ENCODE data around the gene CKAP2. TPM values are rescaled to one million over a fixed set of nuclear protein-coding genes. Genes with fewer than 3 reads are reported as not detected.
"Not testable (repeated sequence)": the region's sequence is repeated elsewhere in the genome, so short reads cannot be mapped to it uniquely, and the experiment has no call there.

Gene CKAP2
- total RNA-seq, 1 experiment from 2014 or later, result 80.2 TPM

DNA sequence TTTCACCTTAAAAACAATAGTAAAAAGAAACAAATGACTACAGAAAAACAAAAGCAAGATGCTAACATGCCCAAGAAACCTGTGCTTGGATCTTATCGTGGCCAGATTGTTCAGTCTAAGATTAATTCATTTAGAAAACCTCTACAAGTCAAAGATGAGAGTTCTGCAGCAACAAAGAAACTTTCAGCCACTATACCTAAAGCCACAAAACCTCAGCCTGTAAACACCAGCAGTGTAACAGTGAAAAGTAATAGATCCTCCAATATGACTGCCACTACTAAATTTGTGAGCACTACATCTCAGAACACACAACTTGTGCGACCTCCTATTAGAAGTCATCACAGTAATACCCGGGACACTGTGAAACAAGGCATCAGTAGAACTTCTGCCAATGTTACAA, 6.0 kb downstream of the CKAP2 start:
- Histone ChIP-seq H3K9me3 (ENCODE audit: control insufficient read depth in 1 of 2, insufficient read depth in 1 of 2, low read depth in 1 of 2, low read length in 2 of 2) (no peaks in the 10 kb centered on the region), H2AFZ (ENCODE audit: low read depth, low read length, poor library complexity, severe bottlenecking) (no peak overlapping the region), H4K20me1 (ENCODE audit: insufficient read depth) (no peaks in the 10 kb centered on the region), H3K36me3 (ENCODE audit: control insufficient read depth in 1 of 2, insufficient read depth in 2 of 2, low read length in 2 of 2) (peaks cover 51 to 67% of the 10 kb centered on the region in 2 experiments), H3K4me3 (replicated peaks in 1 of 2; ENCODE audit: low read depth in 1 of 2, low read length in 2 of 2) (no peak overlapping the region), H3K27me3 (ENCODE audit: insufficient read depth, low read length) (no peaks in the 10 kb centered on the region), H3K79me2 (ENCODE audit: insufficient read depth, low read length) (peaks cover 98% of the 10 kb centered on the region), H3K27ac (ENCODE audit: low read depth, low read length) (no peak overlapping the region), H3K4me2 (ENCODE audit: low read length) (no peak overlapping the region), H3K9me2 (ENCODE audit: insufficient read depth) (no peaks in the 10 kb centered on the region), H3K4me1 (ENCODE audit: control insufficient read depth in 1 of 2, insufficient read depth in 2 of 2, low read length in 2 of 2) (peaks cover 5 to 6% of the 10 kb centered on the region in 2 experiments; a peak in 3 of 4 replicates), H3K9ac (ENCODE audit: low read length) (no peak overlapping the region)
- DNase-seq (ENCODE audit: low read depth, low spot score) (no peak), ATAC-seq (no peak)
- ChIA-PET POLR2A (no interaction called here), CTCF (no interaction called here), RAD21 (ENCODE audit: low non-redundant PET in 1 of 2, low total read pairs in 2 of 2, uncharacterized antibody in 2 of 2, unreplicated experiment in 2 of 2) (no interaction called here)
- TF ChIP-seq SIN3A (IDR thresholded peaks at IDR 0.05; ENCODE audit: low read depth), result no peak
- intact Hi-C loops (cut with micrococcal nuclease), result no loop called here
- TSS peak; percentile 1 for BruUV-seq (replicated peaks)

DNA sequence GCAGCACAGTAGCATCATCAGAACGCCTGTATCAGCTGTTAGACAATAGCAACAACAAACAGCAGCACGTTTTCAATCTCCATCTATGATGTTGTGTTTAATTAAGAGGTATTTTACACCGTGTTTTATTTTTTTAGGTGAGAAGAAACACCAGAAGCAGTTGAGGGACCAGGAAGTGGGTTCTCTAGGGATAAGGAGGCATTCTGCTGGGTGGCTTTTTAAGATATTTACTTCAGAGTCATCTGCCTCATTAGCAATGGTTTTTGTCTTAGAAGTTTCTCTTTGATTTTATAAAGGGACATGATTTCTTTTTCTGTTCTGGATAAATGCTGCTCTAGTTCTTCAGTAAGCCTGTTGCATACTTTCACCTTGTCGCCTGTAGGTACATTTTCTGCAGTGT, 8.2 kb downstream of the CKAP2 start:
- Histone ChIP-seq H3K4me3 (replicated peaks in 1 of 2; ENCODE audit: low read depth in 1 of 2, low read length in 2 of 2) (no peak overlapping the region), H3K27me3 (ENCODE audit: insufficient read depth, low read length) (no peaks in the 10 kb centered on the region), H3K36me3 (ENCODE audit: control insufficient read depth in 1 of 2, insufficient read depth in 2 of 2, low read length in 2 of 2) (peaks cover 53 to 67% of the 10 kb centered on the region in 2 experiments), H3K9ac (ENCODE audit: low read length) (no peak overlapping the region), H4K20me1 (ENCODE audit: insufficient read depth) (no peaks in the 10 kb centered on the region), H3K4me1 (ENCODE audit: control insufficient read depth in 1 of 2, insufficient read depth in 2 of 2, low read length in 2 of 2) (no peaks in the 10 kb centered on the region), H2AFZ (ENCODE audit: low read depth, low read length, poor library complexity, severe bottlenecking) (no peak overlapping the region), H3K9me2 (ENCODE audit: insufficient read depth) (no peaks in the 10 kb centered on the region), H3K4me2 (ENCODE audit: low read length) (no peak overlapping the region), H3K9me3 (ENCODE audit: control insufficient read depth in 1 of 2, insufficient read depth in 1 of 2, low read depth in 1 of 2, low read length in 2 of 2) (no peaks in the 10 kb centered on the region), H3K27ac (ENCODE audit: low read depth, low read length) (no peak overlapping the region), H3K79me2 (ENCODE audit: insufficient read depth, low read length) (peaks cover 97% of the 10 kb centered on the region)
- ChIA-PET POLR2A (no interaction called here), RAD21 (ENCODE audit: low non-redundant PET in 1 of 2, low total read pairs in 2 of 2, uncharacterized antibody in 2 of 2, unreplicated experiment in 2 of 2) (no interaction called here), CTCF (no interaction called here)
- intact Hi-C loops (cut with micrococcal nuclease), result no loop called here
- TF ChIP-seq, protein P1, sequence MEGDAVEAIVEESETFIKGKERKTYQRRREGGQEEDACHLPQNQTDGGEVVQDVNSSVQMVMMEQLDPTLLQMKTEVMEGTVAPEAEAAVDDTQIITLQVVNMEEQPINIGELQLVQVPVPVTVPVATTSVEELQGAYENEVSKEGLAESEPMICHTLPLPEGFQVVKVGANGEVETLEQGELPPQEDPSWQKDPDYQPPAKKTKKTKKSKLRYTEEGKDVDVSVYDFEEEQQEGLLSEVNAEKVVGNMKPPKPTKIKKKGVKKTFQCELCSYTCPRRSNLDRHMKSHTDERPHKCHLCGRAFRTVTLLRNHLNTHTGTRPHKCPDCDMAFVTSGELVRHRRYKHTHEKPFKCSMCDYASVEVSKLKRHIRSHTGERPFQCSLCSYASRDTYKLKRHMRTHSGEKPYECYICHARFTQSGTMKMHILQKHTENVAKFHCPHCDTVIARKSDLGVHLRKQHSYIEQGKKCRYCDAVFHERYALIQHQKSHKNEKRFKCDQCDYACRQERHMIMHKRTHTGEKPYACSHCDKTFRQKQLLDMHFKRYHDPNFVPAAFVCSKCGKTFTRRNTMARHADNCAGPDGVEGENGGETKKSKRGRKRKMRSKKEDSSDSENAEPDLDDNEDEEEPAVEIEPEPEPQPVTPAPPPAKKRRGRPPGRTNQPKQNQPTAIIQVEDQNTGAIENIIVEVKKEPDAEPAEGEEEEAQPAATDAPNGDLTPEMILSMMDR (IDR thresholded peaks at IDR 0.05 in 2 of 3, conservative IDR thresholded peaks at IDR 0.05 in 1 of 3; ENCODE audit: borderline replicate concordance in 1 of 3, insufficient read depth in 1 of 3, low read depth in 2 of 3, low read length in 2 of 3), result no peak
- TF ChIP-seq POLR2A (IDR thresholded peaks at IDR 0.05; ENCODE audit: borderline replicate concordance, extremely low read depth, insufficient read depth, insufficient read length) (no peak), TCF7L2 (IDR thresholded peaks at IDR 0.05; ENCODE audit: borderline replicate concordance, extremely low read depth, insufficient read depth, insufficient read length) (no peak)
- no TSS peak for BruUV-seq (replicated peaks)
- DNase-seq (ENCODE audit: low read depth, low spot score), result no peak
- no peak for ATAC-seq

DNA sequence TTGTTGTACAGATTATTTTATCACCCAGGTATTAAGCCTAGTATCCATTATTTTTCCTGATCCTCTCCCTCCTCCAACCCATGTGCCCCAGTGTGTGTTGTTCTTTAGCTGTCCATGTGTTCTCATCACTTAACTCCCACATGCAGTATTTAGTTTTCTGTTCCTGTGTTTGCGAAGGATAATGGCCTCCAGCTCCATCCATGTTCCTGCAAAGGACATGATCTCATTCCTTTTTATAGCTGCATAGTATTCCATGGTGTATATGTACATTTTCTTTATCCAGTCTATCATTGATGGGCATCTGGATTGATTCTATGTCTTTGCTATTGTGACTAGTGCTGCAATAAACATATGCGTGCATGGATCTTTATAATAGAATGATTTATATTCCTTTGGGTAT, 13.2 kb downstream of the CKAP2 start:
- H3K4me1 ChIP-seq (ENCODE audit: control insufficient read depth in 1 of 2, insufficient read depth in 2 of 2, low read length in 2 of 2); DNase-seq (ENCODE audit: low read depth, low spot score); H3K4me2 ChIP-seq (ENCODE audit: low read length); H3K4me3 ChIP-seq (replicated peaks in 1 of 2; ENCODE audit: low read depth in 1 of 2, low read length in 2 of 2); ATAC-seq; intact Hi-C loops (cut with micrococcal nuclease); H3K27ac ChIP-seq (ENCODE audit: low read depth, low read length); H4K20me1 ChIP-seq (ENCODE audit: insufficient read depth); POLR2A ChIA-PET; BruUV-seq (replicated peaks); CTCF ChIA-PET; H3K9ac ChIP-seq (ENCODE audit: low read length); H3K9me3 ChIP-seq (ENCODE audit: control insufficient read depth in 1 of 2, insufficient read depth in 1 of 2, low read depth in 1 of 2, low read length in 2 of 2); H3K9me2 ChIP-seq (ENCODE audit: insufficient read depth); H2AFZ ChIP-seq (ENCODE audit: low read depth, low read length, poor library complexity, severe bottlenecking); H3K27me3 ChIP-seq (ENCODE audit: insufficient read depth, low read length); RAD21 ChIA-PET (ENCODE audit: low non-redundant PET in 1 of 2, low total read pairs in 2 of 2, uncharacterized antibody in 2 of 2, unreplicated experiment in 2 of 2): not testable (repeated sequence)
- Histone ChIP-seq H3K36me3 (ENCODE audit: control insufficient read depth in 1 of 2, insufficient read depth in 2 of 2, low read length in 2 of 2) (peaks cover 29 to 37% of the 10 kb centered on the region in 2 experiments), H3K79me2 (ENCODE audit: insufficient read depth, low read length) (peaks cover 68% of the 10 kb centered on the region)

DNA sequence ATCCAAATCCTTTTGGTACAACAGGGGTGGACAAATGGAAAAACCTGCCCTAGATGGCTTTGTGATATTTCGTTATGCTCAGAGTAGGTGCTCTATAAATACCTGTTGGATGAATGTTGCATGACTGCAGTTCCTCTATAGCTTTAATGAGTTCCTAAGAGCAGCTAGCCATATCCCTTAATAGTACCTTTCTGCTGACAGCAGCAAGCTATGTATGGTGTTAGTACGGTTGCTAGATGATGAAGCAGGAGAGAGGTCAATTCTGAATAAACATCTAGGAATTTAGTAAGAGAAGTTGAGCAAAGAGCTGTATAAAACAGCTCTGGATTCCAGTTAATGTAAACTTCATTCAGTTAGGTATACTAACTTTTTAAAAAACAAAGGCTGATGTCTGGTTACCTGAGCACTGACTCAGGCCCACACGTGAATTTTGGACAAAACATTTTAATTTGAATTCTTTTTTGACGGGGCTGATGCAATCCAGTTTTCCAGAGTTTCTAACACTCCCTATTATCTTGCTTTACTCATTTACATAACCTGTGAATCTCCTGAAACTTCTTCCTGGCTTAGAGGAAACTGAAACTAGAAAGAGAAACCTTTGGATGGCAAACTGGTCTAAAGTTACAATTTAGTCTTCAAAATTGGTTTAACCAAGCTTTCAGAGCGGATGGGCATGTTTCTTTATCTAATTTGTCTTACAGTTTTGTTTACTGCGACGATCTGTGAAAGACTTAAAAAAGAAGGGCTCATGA, 25.6 kb downstream of the CKAP2 start:
- ATAC-seq; intact Hi-C loops (cut with micrococcal nuclease); DNase-seq (ENCODE audit: low read depth, low spot score): not testable (repeated sequence)

More for the DNA sequence above, 25.6 kb downstream of the CKAP2 start:
- H3K79me2 ChIP-seq (ENCODE audit: insufficient read depth, low read length); H3K27ac ChIP-seq (ENCODE audit: low read depth, low read length); BruUV-seq (replicated peaks); H3K9me3 ChIP-seq (ENCODE audit: control insufficient read depth in 1 of 2, insufficient read depth in 1 of 2, low read depth in 1 of 2, low read length in 2 of 2); H3K4me1 ChIP-seq (ENCODE audit: control insufficient read depth in 1 of 2, insufficient read depth in 2 of 2, low read length in 2 of 2); H2AFZ ChIP-seq (ENCODE audit: low read depth, low read length, poor library complexity, severe bottlenecking); POLR2A ChIA-PET; H3K4me3 ChIP-seq (replicated peaks in 1 of 2; ENCODE audit: low read depth in 1 of 2, low read length in 2 of 2); H3K27me3 ChIP-seq (ENCODE audit: insufficient read depth, low read length); H3K36me3 ChIP-seq (ENCODE audit: control insufficient read depth in 1 of 2, insufficient read depth in 2 of 2, low read length in 2 of 2); H3K9me2 ChIP-seq (ENCODE audit: insufficient read depth); H4K20me1 ChIP-seq (ENCODE audit: insufficient read depth); H3K4me2 ChIP-seq (ENCODE audit: low read length); RAD21 ChIA-PET (ENCODE audit: low non-redundant PET in 1 of 2, low total read pairs in 2 of 2, uncharacterized antibody in 2 of 2, unreplicated experiment in 2 of 2); CTCF ChIA-PET; H3K9ac ChIP-seq (ENCODE audit: low read length): not testable (repeated sequence)
